Activated CD8-positive, alpha-beta memory T cell treated with anti-CD3 and anti-CD28 coated beads for 48 hours (primary cell): ENCODE data around the gene MICB.
"Not testable (repeated sequence)": the region's sequence is repeated elsewhere in the genome, so short reads cannot be mapped to it uniquely, and the experiment has no call there.

ENCODE experiments used
- DNase-seq, 3 experiments: peaks; one replicate each; pipeline ENCODE4 v3.0.0-alpha.2; 2020; ENCODE audit warnings: low read depth in 2 of 3, low spot score in 2 of 3

MICB gene

GRCh38 chr6:31535538-31536324, 37.8 kb downstream of the MICB start:
- DNase-seq, result no peak

GRCh38 chr6:31538805-31539400, 41.0 kb downstream of the MICB start:
- no peak for DNase-seq

GRCh38 chr6:31540640-31541039, 42.7 kb downstream of the MICB start:
- DNase-seq, result no peak

GRCh38 chr6:31541059-31541657, 43.2 kb downstream of the MICB start:
- no peak for DNase-seq

GRCh38 chr6:31541658-31542521, 43.9 kb downstream of the MICB start, which contains the start of gene DDX39B:
Gene DDX39B (minus strand): TSS chr6:31542003. CDS start chr6:31540532, 1,471 bp downstream.
- peak; percentile 76 to 84 (median 80) for DNase-seq

DNA sequence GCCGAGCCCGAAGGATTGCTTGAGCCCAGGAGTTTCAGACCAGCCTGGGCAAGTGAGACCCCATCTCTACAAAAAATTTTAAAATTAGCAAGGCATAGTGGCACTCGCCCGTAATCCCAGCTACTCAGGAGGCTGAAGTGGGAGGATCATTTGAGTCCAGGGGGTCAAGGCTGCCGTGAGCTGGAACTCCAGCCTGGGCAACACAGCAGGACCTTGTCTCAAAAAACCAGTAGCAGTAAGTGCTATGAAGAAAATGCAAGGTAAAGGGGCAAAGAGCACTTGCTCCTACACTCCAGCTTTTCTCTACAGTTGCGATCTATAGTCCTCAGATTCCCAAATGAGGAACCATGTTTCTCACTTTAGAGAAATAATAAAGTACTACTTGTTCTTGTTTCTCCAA, 45.7 kb downstream of the MICB start:
- DNase-seq, result no peak

GRCh38 chr6:31544676-31545075, 46.7 kb downstream of the MICB start:
- no peak for DNase-seq

DNA sequence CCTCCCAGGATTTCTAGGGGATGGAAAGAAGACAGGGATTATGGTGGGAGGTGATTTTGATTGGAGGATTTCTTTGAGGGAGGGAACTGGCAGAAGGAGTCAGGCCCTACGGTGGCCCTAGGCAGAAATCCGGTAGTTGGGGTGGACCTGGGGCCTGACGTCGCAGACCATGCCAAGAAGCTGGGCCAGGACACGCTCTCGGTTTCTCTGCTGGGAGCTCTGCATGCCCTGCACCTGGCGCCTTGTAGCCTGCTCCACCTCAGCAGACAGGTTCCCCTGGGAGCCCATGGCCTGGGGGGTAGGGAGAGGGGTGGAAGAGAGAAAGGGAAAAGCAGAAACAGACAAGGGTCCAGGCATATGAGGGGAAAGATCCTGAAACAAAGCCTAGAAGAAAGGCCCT, 47.3 kb downstream of the MICB start:
- DNase-seq, result no peak

GRCh38 chr6:31546339-31546957, 48.5 kb downstream of the MICB start, which contains the start of gene ATP6V1G2:
Gene ATP6V1G2 (minus strand): TSS chr6:31546608. CDS start chr6:31546559, 49 bp downstream.
- peak; percentile 76 to 80 (median 76) for DNase-seq

DNA sequence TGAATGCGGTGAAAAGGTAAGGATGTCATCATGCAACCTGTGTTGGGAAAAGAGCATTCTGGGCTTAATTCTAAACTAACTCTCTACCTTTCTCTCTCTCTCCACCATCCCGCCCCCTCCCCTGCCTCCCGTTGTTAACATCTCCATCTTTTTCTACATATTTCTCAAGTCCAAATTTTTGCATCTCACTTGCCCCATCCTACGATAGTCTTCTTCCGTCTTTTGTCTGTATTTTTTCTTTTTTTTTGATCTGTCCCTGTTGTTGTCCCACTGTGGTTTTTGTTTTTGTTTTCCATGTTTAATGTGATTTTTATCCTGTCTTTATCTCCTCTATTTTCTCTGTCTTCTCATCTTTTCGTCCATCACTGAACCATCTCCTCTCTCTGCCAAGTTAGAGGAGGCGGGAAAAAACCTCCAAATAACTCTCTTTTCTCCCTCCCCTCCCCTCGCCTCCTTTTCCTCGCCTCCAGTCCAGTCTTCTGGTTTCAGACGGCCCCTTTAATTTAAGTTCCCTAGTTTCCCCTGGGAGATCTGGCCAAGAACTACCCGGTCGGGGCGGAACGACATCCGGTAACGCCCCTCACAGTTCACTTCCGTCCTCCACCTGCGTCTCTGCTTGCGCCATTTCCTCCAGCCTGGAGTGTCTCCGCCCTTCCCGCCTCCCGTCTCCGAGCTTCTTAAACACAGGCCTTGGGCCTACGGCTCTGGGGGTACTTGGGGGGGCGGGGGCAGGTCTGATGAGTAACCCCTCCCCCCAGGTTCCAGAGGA, 49.2 kb downstream of the MICB start, which contains the start of gene NFKBIL1:
NFKBIL1 (plus strand) TSS at position 651 of the 769 bp plus-strand sequence; CDS start at position 738, 87 bp downstream.
- DNase-seq, result peak in 2 of 3 experiments; percentile 76 to 84

DNA sequence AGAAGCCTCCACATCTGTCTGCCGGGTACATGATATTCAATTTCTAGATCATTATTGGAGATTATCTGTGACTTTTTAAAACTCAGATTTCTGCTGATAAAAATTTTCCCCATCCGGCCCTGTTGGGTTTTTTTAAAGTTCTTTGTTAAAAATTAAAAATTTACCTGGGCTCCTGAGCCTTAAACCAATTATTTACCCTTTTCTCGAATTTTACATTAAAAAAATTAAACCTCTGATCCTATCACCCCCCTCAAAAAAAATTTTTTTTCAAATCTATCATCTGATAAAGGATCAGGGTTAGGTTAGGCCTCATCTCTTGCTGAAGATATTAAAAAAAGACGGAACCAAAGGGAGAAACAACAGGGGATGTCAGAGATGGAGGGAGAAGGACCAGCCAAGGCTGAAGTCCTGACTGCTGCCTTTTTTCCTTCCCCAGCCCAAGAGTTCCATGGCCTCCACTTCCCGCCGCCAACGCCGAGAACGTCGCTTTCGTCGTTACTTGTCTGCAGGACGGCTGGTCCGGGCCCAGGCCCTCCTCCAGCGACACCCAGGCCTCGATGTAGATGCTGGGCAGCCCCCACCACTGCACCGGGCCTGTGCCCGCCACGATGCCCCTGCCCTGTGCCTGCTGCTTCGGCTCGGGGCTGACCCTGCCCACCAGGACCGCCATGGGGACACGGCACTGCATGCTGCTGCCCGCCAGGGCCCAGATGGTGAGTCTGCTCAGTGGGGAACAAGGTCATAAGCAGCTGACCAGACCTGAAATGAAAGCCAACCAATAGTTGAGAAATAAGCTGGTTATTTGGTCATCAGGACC, 50.0 kb downstream of the MICB start:
- no peak for DNase-seq

DNA sequence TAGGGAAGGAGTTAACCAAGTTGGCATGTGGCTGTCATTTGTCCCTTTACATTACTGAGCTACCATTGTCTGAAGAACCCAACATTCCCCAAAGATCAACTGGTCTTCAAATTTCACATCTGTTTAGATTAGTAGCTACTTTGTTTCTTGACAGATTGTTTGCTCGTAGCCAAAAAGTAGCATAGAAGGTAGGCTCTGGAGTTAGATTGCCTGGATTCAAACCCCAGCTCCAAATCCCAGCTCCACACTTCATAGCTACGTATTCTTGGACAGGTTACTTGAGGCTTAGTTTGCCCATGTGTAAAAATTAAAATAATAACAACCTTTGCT, 50.6 kb downstream of the MICB start:
- no peak for DNase-seq

DNA sequence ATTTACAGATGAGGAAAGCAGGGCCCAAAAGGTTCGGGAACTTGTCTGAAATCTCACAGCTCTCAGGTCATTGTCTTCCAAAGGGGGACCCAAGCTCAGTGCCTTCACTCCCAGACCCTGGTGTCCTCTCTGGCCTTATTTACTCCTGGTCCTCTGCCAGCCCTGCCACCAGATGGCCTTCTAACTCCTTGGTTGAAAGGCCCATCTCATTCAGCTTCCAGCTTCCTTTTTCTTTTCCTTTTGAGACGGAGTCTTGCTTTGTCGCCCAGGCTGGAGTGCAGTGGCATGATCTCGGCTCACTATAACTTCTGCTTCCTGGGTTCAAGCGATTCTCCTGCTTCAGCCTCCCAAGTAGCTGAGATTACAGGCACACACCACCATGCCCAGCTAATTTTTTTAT, 53.4 kb downstream of the MICB start:
- DNase-seq, result not testable (repeated sequence)

GRCh38 chr6:31556307-31556706, 58.4 kb downstream of the MICB start:
- no peak for DNase-seq

GRCh38 chr6:31557443-31558317, 59.7 kb downstream of the MICB start:
- DNase-seq, result no peak

DNA sequence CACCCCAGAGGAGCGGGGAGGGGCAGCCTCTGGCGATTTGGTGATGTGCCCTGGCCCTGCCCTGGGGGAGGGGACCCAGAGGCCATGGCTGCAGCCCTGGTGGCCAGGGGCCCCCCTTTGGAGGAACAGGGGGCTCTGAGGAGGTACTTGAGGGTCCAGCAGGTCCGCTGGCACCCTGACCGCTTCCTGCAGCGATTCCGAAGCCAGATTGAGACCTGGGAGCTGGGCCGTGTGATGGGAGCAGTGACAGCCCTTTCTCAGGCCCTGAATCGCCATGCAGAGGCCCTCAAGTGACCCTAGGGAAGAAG, 60.3 kb downstream of the MICB start:
- DNase-seq, result no peak

GRCh38 chr6:31558631-31559500, 60.9 kb downstream of the MICB start:
- DNase-seq, result peak in 1 of 3 experiments; percentile 54
